Liver (tissue), 9 donors: Measurements from ENCODE around the gene SAMD4A. TPM values are rescaled to one million over a fixed set of nuclear protein-coding genes. Genes with fewer than 3 reads are reported as not detected.

Experiments used
- DNase-seq: peaks from one replicate; pipeline ENCODE4 v3.0.0-alpha.2; 2017; ENCODE audit warnings: low spot score
- H3K27ac ChIP-seq, 2 donors: one replicate each; pipeline ENCODE4 v1.7.0; 2013; ENCODE audit warnings: inconsistent platforms in 2 of 2, low read length in 2 of 2, control low read depth in 1 of 2, low read depth in 1 of 2, mild to moderate bottlenecking in 1 of 2
- H3K27me3 ChIP-seq, 4 donors: one replicate each; pipeline versions ENCODE4 v1.6.1 to v1.7.0; 2013; ENCODE audit warnings: low read length in 3 of 4, inconsistent platforms in 1 of 4, mild to moderate bottlenecking in 1 of 4, moderate library complexity in 1 of 4; ENCODE audit not compliant: control insufficient read depth in 4 of 4, insufficient read depth in 4 of 4
- H3K36me3 ChIP-seq, 4 donors: one replicate each; pipeline versions ENCODE4 v1.6.1 to v1.7.0; 2013; ENCODE audit warnings: low read length in 3 of 4, mild to moderate bottlenecking in 3 of 4, low read depth in 1 of 4, moderate library complexity in 1 of 4; ENCODE audit not compliant: control insufficient read depth in 4 of 4, insufficient read depth in 3 of 4
- H3K4me1 ChIP-seq, 4 donors: one replicate each; pipeline versions ENCODE4 v1.6.1 to v1.7.0; 2013; ENCODE audit warnings: low read length in 3 of 4, mild to moderate bottlenecking in 3 of 4, moderate library complexity in 1 of 4; ENCODE audit not compliant: control insufficient read depth in 4 of 4, insufficient read depth in 4 of 4
- H3K4me3 ChIP-seq, 3 donors: one replicate each; pipeline versions ENCODE4 v1.6.1 to v1.7.0; 2013; ENCODE audit warnings: low read length in 3 of 3, control low read depth in 1 of 3, low read depth in 1 of 3, mild to moderate bottlenecking in 1 of 3
- H3K9ac ChIP-seq, 2 donors: one replicate each; pipeline ENCODE4 v1.7.0; 2013; ENCODE audit warnings: low read length in 2 of 2, mild to moderate bottlenecking in 2 of 2, moderate library complexity in 2 of 2, control low read depth in 1 of 2, low read depth in 1 of 2
- H3K9me3 ChIP-seq, 4 donors: one replicate each; pipeline versions ENCODE4 v1.6.1 to v1.7.0; 2013; ENCODE audit warnings: low read length in 3 of 4; ENCODE audit not compliant: control insufficient read depth in 4 of 4
- CTCF ChIP-seq: fragments of 150-350 bp; IDR thresholded peaks from 2 replicates; pipeline ENCODE4 v1.5.1; 2017; ENCODE audit warnings: improper control_type of control experiment, low read depth, low read length; ENCODE audit not compliant: missing input control
- EGR1 ChIP-seq, 2 donors: IDR thresholded peaks; 2 replicates each; pipeline ENCODE4 v1.6.1; 2016 to 2018; ENCODE audit warnings: antibody characterized with exemption in 2 of 2, low read depth in 2 of 2
- FOXA2 ChIP-seq: IDR thresholded peaks from 2 replicates; pipeline ENCODE4 v1.6.1; 2016; ENCODE audit warnings: antibody characterized with exemption
- GABPA ChIP-seq, 2 donors: IDR thresholded peaks in 1 of 2; conservative IDR thresholded peaks in 1 of 2; 2 replicates each; pipeline ENCODE4 v1.6.1; 2016; ENCODE audit warnings: antibody characterized with exemption in 2 of 2, mild to moderate bottlenecking in 1 of 2, moderate library complexity in 1 of 2
- HNF4A ChIP-seq, 2 donors: conservative IDR thresholded peaks; 2 replicates each; pipeline ENCODE4 v1.6.1; 2016; ENCODE audit warnings: antibody characterized with exemption in 2 of 2, mild to moderate bottlenecking in 2 of 2
- HNF4G ChIP-seq: IDR thresholded peaks from 2 replicates; pipeline ENCODE4 v1.6.1; 2016; ENCODE audit warnings: antibody characterized with exemption
- JUND ChIP-seq, 2 donors: IDR thresholded peaks; 2 replicates each; pipeline ENCODE4 v1.6.1; 2016; ENCODE audit warnings: antibody characterized with exemption in 2 of 2
- MAX ChIP-seq: IDR thresholded peaks from 2 replicates; pipeline ENCODE4 v1.6.1; 2016; ENCODE audit warnings: antibody characterized with exemption
- NR2F2 ChIP-seq: IDR thresholded peaks from 2 replicates; pipeline ENCODE4 v1.6.1; 2016; ENCODE audit warnings: antibody characterized with exemption
- RAD21 ChIP-seq, 2 donors: IDR thresholded peaks; 2 replicates each; pipeline ENCODE4 v1.6.1; 2016; ENCODE audit warnings: antibody characterized with exemption in 2 of 2, mild to moderate bottlenecking in 2 of 2
- REST ChIP-seq: IDR thresholded peaks from 2 replicates; pipeline ENCODE4 v1.6.1; 2016; ENCODE audit warnings: antibody characterized with exemption, mild to moderate bottlenecking
- RXRA ChIP-seq, 2 donors: IDR thresholded peaks; 2 replicates each; pipeline ENCODE4 v1.6.1; 2017 to 2018; ENCODE audit warnings: antibody characterized with exemption in 2 of 2, mild to moderate bottlenecking in 1 of 2
- SP1 ChIP-seq: IDR thresholded peaks from 2 replicates; pipeline ENCODE4 v1.6.1; 2018; ENCODE audit warnings: antibody characterized with exemption, mild to moderate bottlenecking
- YY1 ChIP-seq: IDR thresholded peaks from 2 replicates; pipeline ENCODE4 v1.6.1; 2016; ENCODE audit warnings: antibody characterized with exemption, mild to moderate bottlenecking
- ZBTB33 ChIP-seq: IDR thresholded peaks from 2 replicates; pipeline ENCODE4 v1.6.1; 2016; ENCODE audit warnings: antibody characterized with exemption
- WGBS: extraction: QIAGEN DNeasy Blood & Tissue Kit; methylation state at CpG from one replicate; pipeline ENCODE4 v1.1.7; 2013; 5-methylcytosine and 5-hydroxymethylcytosine counted together
- polyA plus RNA-seq, 2 donors: library from polyadenylated mRNA; stranded (reverse) in 1 of 2; unstranded in 1 of 2; fragments of 200-250 nt in 1 of 2; fragments of >200 nt in 1 of 2; fragmentation: Nextera tagmentation in 1 of 2; extraction: Ambion mirVana in 1 of 2; gene quantifications; one replicate each; pipeline versions ENCODE4 v1.2.1 to v1.2.3, GENCODE V29; 2013 to 2015
- total RNA-seq, 2 donors: library from RNA; depleted of rRNA; stranded (reverse); fragments of >200 nt; gene quantifications; one replicate each; pipeline ENCODE4 v1.2.3, GENCODE V29; 2014
- donor health status: healthy.
- donor health status: healthy.
- donor health status: healthy.
- donor health status: healthy.
- donor health status: healthy.

The SAMD4A gene
- total and polyA plus RNA-seq, 4 donors = 4.3 to 17.8 (median 8.1) TPM

GRCh38 chr14:54781961-54782750, 215.2 kb downstream of the SAMD4A start:
- Histone ChIP-seq H3K4me1 (peaks cover 10 to 69% (median 47%) of the 10 kb centered on the region in 4 donors), H3K27ac (peak overlapping the region; percentile 95 to 97), H3K27me3 (no peaks in the 10 kb centered on the region), H3K36me3 (peaks cover 0 to 3% (median 2%) of the 10 kb centered on the region in 4 donors), H3K4me3 (no peak overlapping the region), H3K9me3 (no peaks in the 10 kb centered on the region), H3K9ac (no peak overlapping the region)
- DNase-seq = no peak
- TF ChIP-seq HNF4A (conservative IDR thresholded peaks at IDR 0.05) (no peak), RAD21 (IDR thresholded peaks at IDR 0.05) (no peak), JUND (IDR thresholded peaks at IDR 0.05) (no peak), NR2F2 (no peak), ZBTB33 (no peak), REST (no peak), SP1 (no peak)
- 83% methylated on average over 21 of the region's 21 CpGs for WGBS

GRCh38 chr14:54782751-54783659, 216.1 kb downstream of the SAMD4A start:
- no peaks in the 10 kb centered on the region for H3K9me3 ChIP-seq
- 57% methylated on average over 14 of the region's 14 CpGs for WGBS
- peaks cover 8 to 63% (median 38%) of the 10 kb centered on the region in 4 donors for H3K4me1 ChIP-seq
- DNase-seq = no peak
- H3K27me3 ChIP-seq = no peaks in the 10 kb centered on the region
- H3K36me3 ChIP-seq = peaks cover 0 to 8% (median 2%) of the 10 kb centered on the region in 4 donors
- H3K9ac ChIP-seq = peak overlapping the region; percentile 4 to 36
- peak overlapping the region; percentile 95 to 97 for H3K27ac ChIP-seq
- no peak overlapping the region for H3K4me3 ChIP-seq
- TF ChIP-seq ZBTB33 = no peak
- TF ChIP-seq FOXA2 = no peak
- TF ChIP-seq RXRA (IDR thresholded peaks at IDR 0.05) = peak in 1 of 2 donors; percentile 27
- TF ChIP-seq CTCF = peak; percentile 12
- TF ChIP-seq HNF4A (conservative IDR thresholded peaks at IDR 0.05) = peak; percentile 51 to 53
- TF ChIP-seq YY1 = peak; percentile 40
- no peak for TF ChIP-seq GABPA (IDR thresholded peaks at IDR 0.05 in 1 of 2, conservative IDR thresholded peaks at IDR 0.05 in 1 of 2)
- peak in 1 of 2 donors; percentile 49 for TF ChIP-seq EGR1 (IDR thresholded peaks at IDR 0.05; ENCODE audit: low read depth in 2 of 2)
- TF ChIP-seq MAX = no peak
- no peak for TF ChIP-seq HNF4G
- no peak for TF ChIP-seq NR2F2
- TF ChIP-seq SP1 = peak; percentile 21
- no peak for TF ChIP-seq RAD21 (IDR thresholded peaks at IDR 0.05)
